HG02840 (cell line): ENCODE data around the gene IGSF3.

Source experiments
- ATAC-seq: cut with Tn5 transposase; IDR thresholded peaks from one replicate; pipeline ENCODE4 v1.9.1; 2021; ENCODE audit warnings: mild to moderate bottlenecking, moderate library complexity, moderate number of reproducible peaks; ENCODE audit not compliant: unreplicated experiment, low FRiP score

Gene IGSF3

GRCh38 chr1:116690396-116690848 lies 22.9 kb upstream of the IGSF3 start:
- ATAC-seq: no peak

GRCh38 chr1:116686723-116687352 lies 19.3 kb upstream of the IGSF3 start:
- no peak for ATAC-seq

DNA sequence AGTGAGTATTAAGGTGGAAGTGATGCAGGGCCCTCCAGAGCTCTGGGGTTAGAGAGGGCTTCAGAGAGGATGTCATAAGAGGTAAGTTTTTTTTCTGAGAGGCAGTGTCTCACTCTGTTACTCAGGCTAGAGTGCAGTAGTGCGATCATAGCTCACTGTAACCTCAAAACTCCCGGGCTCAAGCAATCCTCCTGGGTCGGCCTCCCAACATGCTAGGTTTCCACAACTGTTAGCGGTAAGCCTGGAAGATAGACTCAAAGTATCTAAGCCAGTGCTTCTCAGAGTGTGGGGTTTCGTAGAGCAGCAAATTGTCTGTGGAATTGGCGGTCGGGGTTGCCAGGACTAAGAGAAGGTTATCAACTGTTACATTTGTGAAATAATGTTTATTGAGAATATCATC lies 18.6 kb upstream of the IGSF3 start:
- ATAC-seq: no peak

- ATAC-seq: no peak
These were observed 17.0 kb upstream of the IGSF3 start for GRCh38 chr1:116684575-116684974.

DNA sequence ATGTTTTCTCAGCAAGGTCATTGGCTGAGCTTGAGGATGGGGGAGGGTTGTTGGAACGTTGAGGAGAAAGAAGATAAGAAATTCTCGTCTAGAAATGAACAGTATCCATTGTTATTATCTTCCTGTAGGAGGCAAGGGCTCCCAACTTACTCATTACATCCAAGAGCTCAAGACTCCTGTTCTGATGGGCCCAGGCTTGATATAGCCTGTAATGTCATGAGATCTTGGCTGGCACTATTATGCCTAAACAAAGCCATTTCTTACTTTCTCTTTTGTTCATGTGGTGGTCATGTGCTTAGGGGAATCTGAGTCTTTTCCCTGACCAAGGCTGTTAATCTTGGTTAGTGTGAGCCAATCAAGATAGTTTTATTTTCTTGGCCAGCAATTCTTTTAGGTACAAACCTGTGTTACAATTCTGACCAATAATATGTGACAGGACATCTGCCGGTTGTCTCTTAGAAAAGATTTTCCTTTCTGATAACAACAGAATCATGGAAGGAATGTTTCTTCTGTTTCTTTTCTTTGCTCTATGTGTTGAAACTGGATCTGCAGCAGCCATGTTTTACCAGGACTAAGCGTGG lies 15.2 kb upstream of the IGSF3 start:
- ATAC-seq: no peak

- ATAC-seq: no peak
These were observed 13.9 kb upstream of the IGSF3 start for GRCh38 chr1:116681343-116681899.

DNA sequence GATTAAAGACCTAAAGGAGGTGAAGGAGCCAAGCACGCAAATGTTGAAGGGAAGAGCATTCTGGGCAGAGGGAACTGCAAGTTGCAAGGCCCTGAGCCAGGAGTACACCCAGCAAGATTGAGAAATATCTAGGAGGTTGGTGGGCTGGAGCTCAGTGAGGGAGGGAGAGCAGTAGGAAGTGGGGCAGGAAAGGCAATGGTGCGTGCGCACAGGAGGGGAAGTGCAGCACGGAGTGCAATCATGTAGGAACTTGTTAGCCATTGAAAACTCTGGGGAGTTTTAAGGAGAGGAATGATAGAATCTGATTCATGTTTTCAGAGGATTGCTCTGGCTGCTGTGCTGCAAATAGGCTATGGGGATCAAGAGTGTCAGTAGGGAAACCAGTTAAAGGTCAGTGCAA lies 13.2 kb upstream of the IGSF3 start:
- no peak for ATAC-seq

- ATAC-seq: no peak
These were observed 12.5 kb upstream of the IGSF3 start for GRCh38 chr1:116679828-116680628.

GRCh38 chr1:116679091-116679827 lies 11.7 kb upstream of the IGSF3 start:
- no peak for ATAC-seq

GRCh38 chr1:116678732-116679090 lies 11.2 kb upstream of the IGSF3 start:
- ATAC-seq: no peak

GRCh38 chr1:116677474-116678062 lies 10.0 kb upstream of the IGSF3 start:
- ATAC-seq: no peak

DNA sequence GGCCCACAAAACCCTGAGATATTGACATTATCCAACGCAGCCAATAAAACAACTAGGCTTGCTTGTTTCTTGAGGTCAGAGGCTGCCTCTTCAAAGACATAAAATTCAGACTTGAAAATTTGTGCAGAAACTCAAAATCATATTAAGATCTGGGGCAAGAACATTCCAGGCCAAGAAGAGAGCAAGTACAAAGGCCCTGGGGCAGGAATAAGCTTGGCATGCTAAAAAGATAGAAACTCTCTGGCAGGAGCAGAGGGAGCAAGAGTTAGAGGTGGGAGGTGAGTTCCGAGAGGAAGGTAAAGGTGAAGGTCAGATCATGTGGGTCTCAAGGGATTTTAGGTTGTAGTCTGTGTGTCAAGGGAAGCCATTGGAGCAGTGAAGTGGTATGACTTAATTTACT lies 8.8 kb upstream of the IGSF3 start:
- no peak for ATAC-seq

DNA sequence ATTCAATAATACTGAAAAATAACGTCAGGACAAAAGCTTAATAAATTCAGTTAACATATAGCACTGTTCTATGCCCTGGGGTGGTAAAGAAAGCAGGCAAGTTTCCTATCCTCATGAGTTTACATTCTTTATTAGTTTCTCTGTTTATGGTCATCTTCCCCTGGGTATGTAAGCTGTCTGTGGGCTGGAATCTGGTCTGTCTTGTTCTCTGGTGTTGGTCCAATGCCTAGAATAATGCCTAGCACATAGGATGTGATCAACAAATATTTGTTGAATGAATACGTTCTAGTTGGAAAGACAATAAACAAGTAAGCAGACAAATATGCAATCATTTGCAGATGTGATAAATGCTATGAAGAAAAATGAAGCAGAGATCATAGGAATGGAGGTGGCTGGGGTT lies 7.2 kb upstream of the IGSF3 start:
- ATAC-seq: no peak

- no peak for ATAC-seq
These were observed 6.5 kb upstream of the IGSF3 start for GRCh38 chr1:116674011-116674531.

- no peak for ATAC-seq
These were observed 4.4 kb upstream of the IGSF3 start for GRCh38 chr1:116671912-116672311.

DNA sequence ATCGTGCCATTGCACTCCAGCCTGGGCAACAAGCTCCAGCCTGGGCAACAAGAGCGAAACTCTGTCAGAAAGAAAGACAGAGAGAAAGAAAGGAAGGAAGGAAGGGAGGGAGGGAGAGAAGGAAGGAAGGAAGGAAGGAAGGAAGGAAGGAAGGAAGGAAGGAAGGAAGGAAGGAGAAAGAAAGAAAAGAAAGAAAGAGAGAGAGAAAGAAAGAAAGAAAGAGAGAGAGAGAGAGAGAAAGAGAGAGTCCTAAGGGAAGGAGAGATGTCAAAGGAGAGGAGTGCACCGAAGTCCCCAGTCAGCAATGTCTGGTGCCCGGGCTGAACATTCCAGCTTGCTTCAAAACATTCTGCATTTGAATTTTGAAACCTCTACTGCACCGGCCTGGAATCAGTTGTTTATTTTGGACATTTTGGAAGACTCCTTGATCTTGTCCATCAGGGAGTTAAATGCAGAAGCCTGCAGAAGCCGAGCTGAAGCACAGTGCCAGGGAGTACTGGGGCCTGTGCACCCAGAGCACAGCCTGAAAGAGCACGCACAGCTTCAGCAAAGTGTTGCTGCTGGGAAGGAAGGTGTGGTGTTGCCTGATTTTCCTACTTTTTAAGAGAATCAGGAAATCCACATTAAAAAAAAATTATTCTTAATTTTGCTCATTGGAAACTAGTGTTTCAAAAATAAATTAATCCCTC lies 3.7 kb upstream of the IGSF3 start:
- no peak for ATAC-seq

- ATAC-seq: no peak
These were observed 744 bp upstream of the IGSF3 start for GRCh38 chr1:116668277-116668676.

DNA sequence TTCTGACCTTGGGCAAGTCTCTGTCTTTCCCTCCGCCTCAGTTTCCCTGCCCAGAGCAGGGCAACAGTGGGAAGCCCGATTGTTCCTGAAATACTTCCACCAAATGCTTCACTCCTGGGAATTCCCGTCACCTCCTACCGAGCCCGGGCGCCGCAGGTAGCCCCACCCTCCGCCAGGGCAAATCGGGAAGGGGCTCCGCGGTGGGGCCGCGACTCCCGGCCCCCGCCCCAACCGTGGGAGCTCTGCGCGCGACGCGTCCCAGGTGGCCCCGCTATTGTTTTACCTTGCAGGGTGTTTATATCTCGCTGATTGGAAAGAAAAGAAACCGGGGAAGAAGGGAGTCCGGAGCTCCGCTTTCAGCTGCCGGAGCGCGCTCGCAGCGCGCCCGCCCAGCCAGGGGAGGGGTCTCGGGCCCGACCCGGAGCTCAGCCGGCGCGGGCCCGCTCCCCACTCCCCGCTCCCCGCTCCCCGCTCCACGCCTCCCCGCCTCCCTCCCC lies 407 bp downstream of the IGSF3 start:
- no peak for ATAC-seq
